CD4-positive, alpha-beta T cell treated with Interleukin-1 beta for 1 hour (primary cell): ENCODE results near the gene AQP6.

Experiments used
- DNase-seq, 2 donors: peaks; one replicate each; pipeline ENCODE4 v3.0.0-alpha.2; 2020 to 2022

AQP6 gene

GRCh38 chr12:49943625-49943960, 29.2 kb upstream of the AQP6 start:
- DNase-seq: no peak

DNA sequence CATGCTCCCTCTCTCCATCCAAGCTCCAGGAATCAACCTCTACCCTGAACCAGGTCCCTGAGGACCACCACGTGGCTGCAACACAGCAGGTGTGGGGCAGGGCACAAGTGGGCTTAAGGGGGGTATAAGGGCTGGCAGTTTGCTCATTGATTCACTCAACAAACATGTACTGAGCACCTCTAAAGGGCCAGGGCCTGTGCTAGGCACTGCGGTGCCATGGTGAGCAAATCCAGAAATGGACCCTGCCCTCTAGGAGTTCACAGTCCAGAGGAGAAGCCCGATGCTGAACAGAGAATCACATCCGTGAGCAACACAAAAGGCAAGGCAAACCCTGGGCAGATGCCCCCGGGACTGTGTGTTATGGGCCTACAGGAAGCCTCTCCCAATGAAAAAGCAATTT, 28.7 kb upstream of the AQP6 start:
- DNase-seq: no peak

GRCh38 chr12:49944718-49945117, 28.0 kb upstream of the AQP6 start:
- no peak for DNase-seq

GRCh38 chr12:49945394-49946080, 27.2 kb upstream of the AQP6 start:
- peak; percentile 78 for DNase-seq

DNA sequence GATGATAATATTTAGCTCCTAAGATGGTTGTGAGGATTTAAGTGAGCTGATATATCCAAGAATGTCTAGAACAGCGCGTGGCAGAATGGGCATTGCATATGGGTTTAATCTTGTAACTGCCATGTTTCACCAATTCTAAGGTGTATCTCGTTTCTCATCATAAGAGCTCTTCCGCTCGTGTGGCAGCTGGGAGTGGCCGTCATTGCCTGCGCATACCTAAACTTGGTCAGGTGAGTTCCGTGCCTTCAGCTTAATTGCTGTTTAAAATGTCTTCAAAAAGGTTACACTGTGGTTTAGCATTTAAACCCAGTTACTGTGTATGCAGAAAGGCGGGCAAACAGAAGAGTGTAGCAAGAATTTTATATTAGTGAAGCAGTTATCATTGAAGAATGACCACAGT, 26.7 kb upstream of the AQP6 start:
- no peak for DNase-seq

DNA sequence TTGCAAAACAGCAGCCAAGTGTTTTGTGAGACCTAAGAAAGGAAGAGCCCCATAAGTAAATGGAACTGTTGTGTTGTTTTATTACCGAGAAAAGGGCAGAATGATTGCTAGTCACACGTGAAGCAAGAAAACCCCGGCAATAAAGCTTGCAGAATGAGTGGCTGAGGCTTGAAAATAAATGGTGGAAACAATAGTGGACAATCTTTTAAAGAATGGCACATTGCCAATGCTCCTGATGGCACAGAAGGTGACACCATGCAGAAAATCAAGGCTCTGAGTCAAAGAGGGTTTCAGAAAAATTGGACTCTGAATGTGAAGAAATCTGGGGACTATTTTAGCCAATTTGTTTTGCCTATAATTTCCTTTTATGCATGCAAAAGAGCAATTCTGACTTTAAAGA, 26.2 kb upstream of the AQP6 start:
- no peak for DNase-seq

DNA sequence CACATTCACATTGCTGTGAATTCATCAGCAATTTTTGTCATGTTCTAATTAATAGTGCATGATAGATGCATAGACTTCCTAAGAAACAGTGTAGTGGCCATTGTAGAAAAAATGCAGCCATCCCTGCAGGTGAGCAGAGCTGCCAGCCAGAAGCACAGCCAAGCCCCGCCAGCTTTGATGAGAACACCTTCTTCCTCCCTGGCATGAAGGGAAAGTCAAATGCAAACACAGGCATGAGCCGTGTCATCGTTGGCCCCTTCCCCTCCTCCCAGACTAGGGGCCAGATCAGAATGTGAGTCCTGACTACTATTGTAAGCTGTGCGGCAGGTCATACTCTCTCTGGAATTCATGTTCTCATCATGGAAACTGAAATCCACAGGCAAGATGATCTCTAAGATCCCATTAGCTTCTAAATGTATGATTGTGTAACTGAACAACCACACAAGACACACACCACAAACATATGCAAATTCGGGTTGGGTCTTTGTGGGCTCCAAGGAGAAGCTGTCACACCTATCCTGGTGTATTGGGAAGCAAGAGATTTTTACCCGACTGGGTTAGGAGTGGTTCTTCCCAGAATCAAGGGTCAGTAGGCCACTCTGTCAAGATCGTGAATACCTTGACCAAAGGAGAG, 25.0 kb upstream of the AQP6 start:
- DNase-seq: no peak

DNA sequence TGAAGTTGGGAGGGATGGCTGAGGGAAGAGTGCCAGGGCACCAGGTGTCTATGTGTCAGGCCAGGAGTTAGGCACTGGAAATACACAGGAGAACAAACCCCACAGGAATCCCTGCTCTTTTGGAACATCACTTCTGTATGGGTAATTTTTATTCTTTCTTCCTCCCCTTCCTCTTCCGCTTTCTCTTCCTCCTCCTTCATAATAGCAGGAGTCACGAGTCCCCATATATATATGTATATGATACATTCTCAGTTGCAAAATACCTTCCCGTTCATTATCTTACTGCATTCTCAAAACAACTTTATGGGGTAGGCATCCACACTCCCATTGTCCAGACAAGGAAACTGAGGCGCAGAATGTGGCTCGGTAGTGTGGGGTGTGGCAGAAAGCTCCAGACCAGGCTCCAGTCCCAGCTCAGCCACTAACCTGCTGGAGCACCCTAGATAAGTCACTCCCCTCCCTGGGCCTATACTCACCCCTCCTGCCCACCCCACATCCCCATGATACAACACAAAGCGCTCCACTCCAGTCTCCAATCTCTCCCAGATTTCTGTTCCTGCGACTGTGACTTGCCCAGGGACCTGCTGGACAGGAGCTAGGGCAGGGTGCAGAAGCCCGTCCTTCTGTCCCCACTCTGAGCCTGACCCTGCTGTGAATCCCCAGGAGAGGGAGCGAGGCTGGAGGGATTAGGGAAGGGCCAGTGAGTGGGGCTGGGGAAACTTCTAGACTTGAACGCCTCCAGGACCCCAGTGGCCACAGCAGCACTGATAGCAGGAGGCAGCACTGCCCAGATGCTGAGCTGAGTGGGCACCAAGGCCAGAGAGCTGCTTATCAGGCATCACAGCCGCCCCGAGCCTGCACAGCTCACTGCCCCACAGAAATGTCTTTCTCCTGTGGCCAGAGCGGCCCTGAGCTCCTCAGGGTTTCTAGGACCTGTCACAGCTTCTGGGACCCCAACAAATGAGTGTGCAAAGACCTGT, 23.6 kb upstream of the AQP6 start:
- DNase-seq: no peak

DNA sequence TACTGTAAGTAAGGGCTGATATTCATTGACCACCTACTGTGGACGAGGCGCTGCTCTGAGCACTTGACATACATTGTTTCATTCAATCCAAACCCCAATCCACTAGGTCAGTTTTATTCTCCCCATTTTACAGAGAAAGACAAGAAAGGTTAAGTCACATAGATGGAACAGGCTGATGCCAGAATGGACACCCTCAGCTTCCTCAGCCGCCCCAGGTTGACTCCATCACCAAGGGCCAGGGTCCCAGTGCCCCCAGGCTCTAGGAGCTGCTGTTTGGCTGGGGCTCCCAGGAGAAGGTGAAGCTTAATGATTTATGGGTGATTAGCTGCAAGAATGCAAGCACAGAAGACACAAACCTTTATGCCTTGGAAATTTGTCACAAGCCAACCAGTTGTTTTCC, 22.9 kb upstream of the AQP6 start:
- no peak for DNase-seq

GRCh38 chr12:49950273-49951251, 22.2 kb upstream of the AQP6 start, which contains the start of gene AQP2:
TSS of gene AQP2 (plus strand) at chr12:49950737. CDS start at chr12:49950831, 94 bp downstream.
- DNase-seq: no peak

GRCh38 chr12:49951411-49952240, 21.1 kb upstream of the AQP6 start:
- DNase-seq: no peak

DNA sequence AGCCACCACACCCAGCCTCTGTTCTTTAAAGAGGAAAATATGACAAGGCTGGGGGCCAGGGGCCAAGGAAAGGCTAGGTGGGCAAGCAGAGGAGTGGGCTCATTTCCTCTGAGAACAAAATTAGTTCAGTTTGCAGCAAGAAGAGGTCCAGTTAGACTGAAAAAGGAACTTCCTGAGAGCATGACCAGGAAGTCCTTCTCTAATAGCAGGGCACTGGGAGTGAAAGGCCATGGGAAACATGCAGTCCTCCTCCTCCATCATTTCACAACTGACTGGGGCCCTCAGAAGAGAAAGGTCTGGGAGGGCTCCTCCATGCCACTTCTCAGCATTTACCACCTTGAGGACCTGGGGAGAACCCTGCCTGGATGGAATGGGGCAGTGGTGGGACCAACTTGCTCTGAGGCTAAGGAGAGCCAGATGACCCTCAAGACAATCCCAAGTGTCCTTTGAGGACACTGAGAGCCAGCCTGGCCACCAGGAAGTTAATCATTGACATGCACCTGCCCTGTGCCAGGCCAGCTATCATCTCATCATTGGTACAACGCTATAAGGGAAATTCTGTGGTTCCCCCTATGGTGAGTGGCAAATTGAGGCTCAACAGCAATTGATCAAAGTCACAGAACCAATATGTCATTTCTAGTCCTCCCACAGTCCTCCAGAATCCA, 20.2 kb upstream of the AQP6 start:
- no peak for DNase-seq

DNA sequence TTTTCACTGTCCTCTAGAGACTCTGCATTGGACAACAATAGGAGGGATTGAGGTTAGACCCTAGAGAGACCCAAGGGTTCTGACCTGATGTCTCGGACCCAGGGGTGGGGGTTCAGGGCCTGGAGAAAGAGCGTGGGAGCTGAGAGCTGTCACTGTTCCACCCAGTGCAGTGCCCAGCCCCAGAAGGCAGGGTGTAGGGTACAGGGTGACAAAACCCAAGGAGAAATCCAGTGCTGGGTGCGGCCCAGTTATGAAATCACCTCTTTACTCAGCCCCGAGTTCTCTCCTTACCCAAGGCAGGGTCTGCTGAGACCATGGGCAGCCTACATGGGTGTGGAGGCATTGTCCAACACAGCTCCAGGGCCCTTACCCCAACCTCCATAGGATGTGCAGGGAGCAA, 19.6 kb upstream of the AQP6 start:
- DNase-seq: no peak

GRCh38 chr12:49953961-49954846, 18.5 kb upstream of the AQP6 start:
- no peak for DNase-seq

DNA sequence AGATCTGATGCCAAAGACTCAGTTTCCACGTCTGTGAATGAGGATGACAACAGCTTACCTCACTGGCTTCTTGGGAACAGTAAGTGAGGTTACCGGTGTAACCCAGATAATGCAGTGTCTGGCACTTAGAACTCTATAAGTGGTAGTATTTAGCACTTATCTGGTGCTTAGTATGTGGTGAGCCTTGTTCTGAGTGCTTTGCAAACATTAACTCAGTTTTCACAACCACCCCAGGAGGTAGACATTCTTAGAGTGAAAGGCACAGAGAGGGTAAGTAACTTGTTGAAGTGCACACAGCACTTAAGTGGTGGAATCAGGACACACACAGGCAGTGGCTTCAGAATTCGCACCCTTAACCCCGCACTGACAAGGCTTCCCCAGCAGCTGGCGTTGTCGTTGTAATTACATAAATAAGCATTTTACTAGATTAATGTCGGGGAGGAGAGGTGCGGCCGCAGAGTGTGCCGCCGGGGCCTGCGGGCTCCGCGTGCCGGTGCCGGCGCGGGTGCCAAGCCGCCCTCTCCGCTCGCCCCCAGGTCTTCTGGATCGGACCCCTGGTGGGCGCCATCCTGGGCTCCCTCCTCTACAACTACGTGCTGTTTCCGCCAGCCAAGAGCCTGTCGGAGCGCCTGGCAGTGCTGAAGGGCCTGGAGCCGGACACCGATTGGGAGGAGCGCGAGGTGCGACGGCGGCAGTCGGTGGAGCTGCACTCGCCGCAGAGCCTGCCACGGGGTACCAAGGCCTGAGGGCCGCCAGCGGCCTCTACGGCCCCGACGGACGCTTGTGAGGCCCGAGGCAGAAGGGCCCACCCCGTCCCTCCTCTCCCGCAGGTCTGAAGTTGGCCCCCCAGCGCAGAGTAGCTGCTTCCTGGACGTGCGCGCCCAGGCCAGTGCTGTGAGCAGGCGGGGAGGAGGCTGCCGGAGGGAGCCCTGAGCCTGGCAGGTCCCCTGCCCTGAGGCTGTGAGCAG, 17.6 kb upstream of the AQP6 start:
- DNase-seq: no peak

DNA sequence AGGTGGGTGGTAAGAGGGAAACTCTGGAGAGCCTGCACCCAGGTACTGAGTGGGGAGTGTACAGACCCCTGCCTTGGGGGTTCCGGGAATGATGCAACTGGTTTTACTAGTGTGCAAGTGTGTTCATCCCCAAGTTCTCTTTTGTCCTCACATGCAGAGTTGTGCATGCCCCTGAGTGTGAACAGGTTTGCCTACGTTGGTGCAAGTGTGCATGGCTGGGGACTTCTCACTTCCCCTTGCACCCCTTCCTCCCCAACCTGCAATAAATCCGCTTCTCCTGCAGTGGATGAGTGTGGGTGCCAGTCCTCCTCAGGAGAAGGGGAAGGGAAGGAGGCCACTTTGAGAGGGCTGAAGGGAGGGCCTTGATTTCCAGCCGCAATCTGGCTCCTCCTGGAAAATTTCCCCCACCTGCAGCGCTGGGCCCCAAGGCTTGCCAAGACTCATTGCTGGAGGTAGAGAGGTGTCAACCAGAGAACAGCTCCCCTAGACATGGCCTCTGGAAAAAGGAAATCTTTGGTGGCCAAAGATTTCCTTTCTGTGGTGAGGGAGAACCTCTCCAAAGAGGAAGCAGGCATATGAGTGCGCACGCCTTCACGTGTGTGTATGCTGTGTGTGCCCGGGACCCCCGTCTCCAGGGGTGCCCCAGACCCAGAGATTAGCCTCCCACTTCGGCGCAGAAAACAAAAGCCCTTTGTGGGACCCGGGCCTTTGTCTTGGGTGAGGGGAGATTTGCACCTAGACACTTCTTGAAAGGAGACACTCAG, 16.7 kb upstream of the AQP6 start:
- no peak for DNase-seq

GRCh38 chr12:49956663-49957569, 15.8 kb upstream of the AQP6 start:
- DNase-seq: no peak
